RWPE1 (cell line): ENCODE results near the gene ABT1.

Experiments
- CTCF ChIA-PET: fragments of 350-600 bp; sonication (Branson Sonifier 250); formaldehyde crosslinking; extraction: SDS; loops from one replicate; lab custom pipeline; 2021; lab: Yijun Ruan, JAX
- POLR2A ChIA-PET: fragments of 400-600 bp; formaldehyde crosslinking; extraction: SDS; loops from one replicate; lab custom pipeline; 2020; ENCODE audit warnings: antibody characterized with exemption; ENCODE audit not compliant: low non-redundant PET; lab: Yijun Ruan, JAX
- DNase-seq: peaks from one replicate; pipeline ENCODE4 v3.0.0; 2012; ENCODE audit warnings: low spot score
- H3K27ac ChIP-seq: fragments of 450-650 bp; 2 replicates; pipeline ENCODE4 v1.5.1; 2017
- TF ChIP-seq, protein P1 (sequence below): fragments of 450-650 bp; conservative IDR thresholded peaks from 2 replicates; pipeline ENCODE4 v1.5.1; 2017; ENCODE audit warnings: low read depth, mild to moderate bottlenecking

Gene ABT1

DNA sequence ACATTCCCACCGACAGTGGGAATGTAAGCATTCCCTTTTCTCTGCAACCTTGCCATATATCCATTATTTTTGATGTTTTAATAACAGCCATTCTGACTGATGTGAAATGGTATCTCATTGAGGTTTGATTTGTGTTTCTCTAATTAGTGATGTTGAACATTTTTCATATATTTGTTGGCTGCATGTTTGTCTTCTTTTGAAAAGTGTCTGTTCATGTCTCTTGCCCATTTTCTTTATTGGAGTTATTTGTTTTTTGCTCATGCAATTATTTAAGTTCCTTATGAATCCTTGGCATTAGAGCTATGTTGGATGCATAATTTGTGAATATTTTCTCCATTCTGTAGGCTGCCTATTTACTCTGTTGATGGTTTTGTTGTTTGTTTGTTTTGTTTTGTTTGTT lies 18.0 kb upstream of the ABT1 start:
- POLR2A ChIA-PET, result no interaction called here
- no peak overlapping the region for H3K27ac ChIP-seq
- DNase-seq, result no peak
- TF ChIP-seq, protein P1, sequence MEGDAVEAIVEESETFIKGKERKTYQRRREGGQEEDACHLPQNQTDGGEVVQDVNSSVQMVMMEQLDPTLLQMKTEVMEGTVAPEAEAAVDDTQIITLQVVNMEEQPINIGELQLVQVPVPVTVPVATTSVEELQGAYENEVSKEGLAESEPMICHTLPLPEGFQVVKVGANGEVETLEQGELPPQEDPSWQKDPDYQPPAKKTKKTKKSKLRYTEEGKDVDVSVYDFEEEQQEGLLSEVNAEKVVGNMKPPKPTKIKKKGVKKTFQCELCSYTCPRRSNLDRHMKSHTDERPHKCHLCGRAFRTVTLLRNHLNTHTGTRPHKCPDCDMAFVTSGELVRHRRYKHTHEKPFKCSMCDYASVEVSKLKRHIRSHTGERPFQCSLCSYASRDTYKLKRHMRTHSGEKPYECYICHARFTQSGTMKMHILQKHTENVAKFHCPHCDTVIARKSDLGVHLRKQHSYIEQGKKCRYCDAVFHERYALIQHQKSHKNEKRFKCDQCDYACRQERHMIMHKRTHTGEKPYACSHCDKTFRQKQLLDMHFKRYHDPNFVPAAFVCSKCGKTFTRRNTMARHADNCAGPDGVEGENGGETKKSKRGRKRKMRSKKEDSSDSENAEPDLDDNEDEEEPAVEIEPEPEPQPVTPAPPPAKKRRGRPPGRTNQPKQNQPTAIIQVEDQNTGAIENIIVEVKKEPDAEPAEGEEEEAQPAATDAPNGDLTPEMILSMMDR, result no peak
- CTCF ChIA-PET, result no interaction called here

DNA sequence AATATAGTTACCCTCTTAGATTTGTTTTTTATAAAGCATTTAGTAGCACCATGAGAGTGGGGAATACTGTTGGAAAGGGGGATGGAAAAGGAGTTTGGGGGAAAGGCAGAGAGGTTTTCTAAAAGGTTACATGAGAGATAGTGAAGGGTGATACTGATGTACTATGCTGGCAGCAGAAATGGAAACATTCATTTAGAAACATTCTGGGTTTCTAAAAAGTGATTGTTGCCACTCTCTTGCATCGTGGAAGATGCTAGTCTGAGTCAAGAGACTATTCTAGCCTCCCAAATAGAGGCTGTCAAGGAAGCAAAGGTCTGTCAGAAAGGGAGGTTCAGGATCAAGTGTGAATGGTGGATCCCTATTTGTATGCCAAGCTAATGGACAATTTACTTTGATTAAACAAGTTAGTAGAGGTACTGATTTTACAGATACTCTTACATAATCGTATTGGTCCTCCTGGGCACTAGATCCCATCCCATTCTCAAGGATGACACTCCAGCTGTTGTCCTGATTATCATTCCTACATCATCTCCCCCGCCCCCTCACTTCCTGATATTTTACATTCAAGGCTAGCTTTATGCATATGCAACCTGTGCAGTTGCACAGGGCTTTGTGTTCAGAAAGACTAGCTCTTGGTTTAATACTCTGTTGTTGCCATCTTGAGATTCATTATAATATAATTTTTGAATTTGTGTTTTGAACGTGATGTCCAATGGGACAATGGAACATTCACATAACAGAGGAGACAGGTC lies 15.4 kb upstream of the ABT1 start:
- POLR2A ChIA-PET, result no interaction called here
- TF ChIP-seq, protein P1, result no peak
- no peak overlapping the region for H3K27ac ChIP-seq
- CTCF ChIA-PET, result interaction anchor here (0.5 to 0.6 kb wide), 3 partner anchors 10 to 253 kb away, joined by 3 to 5 read pairs (median 5); no protein-coding TSS in a partner anchor
- no peak for DNase-seq

DNA sequence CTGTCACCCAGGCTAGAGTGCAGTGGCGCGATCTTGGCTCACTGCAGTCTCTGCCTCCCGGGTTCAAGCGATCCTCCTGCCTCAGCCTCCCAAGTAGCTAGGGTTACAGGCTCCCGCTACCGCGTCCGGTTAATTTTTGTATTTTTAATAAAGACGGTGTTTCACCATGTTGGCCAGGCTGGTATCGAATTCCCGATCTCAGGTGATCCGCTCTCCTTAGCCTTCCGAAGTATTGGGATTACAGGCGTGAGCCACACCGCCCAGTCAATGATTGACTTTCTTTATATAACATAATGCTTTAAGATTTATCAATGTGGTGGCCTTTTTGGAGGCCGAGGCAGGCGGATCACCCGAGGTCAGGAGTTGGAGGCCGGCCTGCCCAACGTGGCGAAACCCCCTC lies 7.8 kb upstream of the ABT1 start:
- TF ChIP-seq, protein P1, result no peak
- ChIA-PET POLR2A (no interaction called here), CTCF (no interaction called here)
- no peak overlapping the region for H3K27ac ChIP-seq
- DNase-seq, result no peak

DNA sequence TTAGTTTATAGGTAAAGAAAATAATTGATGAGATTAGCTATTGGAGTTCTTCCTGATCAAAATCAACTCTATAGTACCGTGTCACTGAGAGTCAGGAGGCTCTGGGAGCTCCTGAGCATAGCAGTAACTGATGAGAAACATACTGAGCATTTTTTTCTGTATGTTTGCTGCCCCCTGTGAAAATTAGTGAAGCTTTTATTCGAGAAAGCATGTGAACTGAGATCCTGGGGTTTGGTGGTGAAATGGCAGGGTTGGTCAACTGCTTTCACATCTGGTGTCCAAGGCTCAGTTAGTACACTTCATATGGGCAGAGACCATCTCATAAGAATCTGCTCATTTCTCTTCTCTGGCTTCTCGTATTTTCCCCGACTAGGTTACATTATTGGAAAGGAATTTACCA lies 4.1 kb upstream of the ABT1 start:
- TF ChIP-seq, protein P1, result no peak
- DNase-seq, result no peak
- no peak overlapping the region for H3K27ac ChIP-seq
- CTCF ChIA-PET, result interaction anchor here (1.0 to 2.1 kb wide), 2 partner anchors 10 to 251 kb away, joined by 3 to 5 read pairs; no protein-coding TSS in a partner anchor
- POLR2A ChIA-PET, result no interaction called here

DNA sequence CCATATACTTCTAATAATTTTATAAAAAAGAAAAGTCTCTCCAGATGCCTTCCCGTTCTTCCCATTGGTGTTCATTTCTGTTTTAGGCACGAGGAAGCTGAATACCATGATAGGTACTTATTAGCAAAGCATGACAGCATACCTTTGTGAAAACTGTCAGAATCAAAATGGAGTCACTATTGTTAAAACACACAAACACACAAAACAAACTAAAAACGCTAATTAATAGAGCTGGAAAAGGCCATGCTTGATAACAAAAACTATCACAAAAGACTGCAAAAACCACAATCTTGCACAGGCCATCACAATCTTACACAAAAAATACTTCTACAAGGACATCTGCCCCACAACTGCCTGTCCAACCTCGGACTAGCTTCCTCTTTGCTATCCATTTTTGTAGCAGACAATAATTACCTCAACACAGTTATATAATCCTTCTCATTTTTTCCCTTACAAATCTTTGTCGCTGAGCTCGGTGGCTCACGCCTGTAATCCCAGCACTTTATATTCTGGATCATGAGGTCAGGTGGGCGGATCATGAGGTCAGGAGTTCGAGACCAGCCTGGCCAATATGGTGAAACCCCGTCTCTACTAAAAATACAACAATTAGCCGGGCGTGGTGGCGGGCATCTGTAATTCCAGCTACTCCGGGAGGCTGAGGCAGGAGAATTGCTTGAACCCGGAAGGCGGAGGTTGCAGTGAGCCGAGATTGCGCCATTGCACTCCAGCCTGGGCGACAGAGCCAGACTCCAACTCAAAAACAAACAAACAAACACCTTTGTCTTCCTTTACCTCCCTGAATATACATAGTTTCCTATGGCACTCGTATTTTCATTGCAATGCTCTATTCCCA lies 3.2 kb upstream of the ABT1 start:
- POLR2A ChIA-PET, result no interaction called here
- TF ChIP-seq, protein P1, result no peak
- CTCF ChIA-PET, result interaction anchor here (0.6 to 3.0 kb wide), 2 partner anchors 20 to 140 kb away, joined by 4 to 39 read pairs; no protein-coding TSS in a partner anchor
- DNase-seq, result no peak
- H3K27ac ChIP-seq, result no peak overlapping the region

DNA sequence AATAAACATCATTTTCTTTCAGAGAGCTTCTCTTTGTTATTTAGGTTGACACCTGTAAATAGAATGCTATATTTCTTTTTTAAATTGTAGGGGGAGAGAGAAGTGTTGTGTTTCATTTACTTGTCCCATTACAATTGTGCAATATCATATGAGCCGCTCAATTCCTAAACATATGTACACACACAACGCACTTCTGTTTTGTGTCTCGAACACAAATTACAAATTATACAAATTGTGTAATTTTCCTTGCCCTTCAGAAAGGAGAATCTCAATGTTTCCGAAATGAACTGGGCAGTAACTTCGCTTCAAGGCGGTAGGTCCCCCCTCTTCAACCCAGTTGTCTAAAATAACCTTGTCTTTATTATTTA lies 2.6 kb upstream of the ABT1 start:
- TF ChIP-seq, protein P1, result no peak
- CTCF ChIA-PET, result interaction anchor here (3.0 kb wide), 1 partner anchor 21 kb away, joined by 39 read pairs; no protein-coding TSS in a partner anchor
- no peak for DNase-seq
- H3K27ac ChIP-seq, result no peak overlapping the region
- POLR2A ChIA-PET, result no interaction called here
